PC-3 (cell line): Measurements from ENCODE around the gene DNLZ.
A peak's percentile ranks its signal among the peaks of the same experiment; 100 is the strongest.

Experiments used
- EZH2 ChIP-seq: fragments of 300-600 bp; sonication (generic); IDR thresholded peaks from one replicate; pipeline ENCODE4 v1.6.1; 2017; ENCODE audit warnings: antibody characterized with exemption, mild to moderate bottlenecking, low read length; ENCODE audit not compliant: unreplicated experiment
- EZH2phosphoT487 ChIP-seq: fragments of 300-600 bp; sonication (generic); IDR thresholded peaks from 2 replicates; pipeline ENCODE4 v1.6.1; 2018; ENCODE audit warnings: mild to moderate bottlenecking, antibody characterized with exemption, low read length, borderline replicate concordance
- TF ChIP-seq, protein P1 (sequence below): fragments of 300-600 bp; sonication (generic); conservative IDR thresholded peaks from 2 replicates; pipeline ENCODE4 v1.5.1; 2017; ENCODE audit warnings: antibody characterized with exemption, low read depth, mild to moderate bottlenecking, low read length

DNA sequence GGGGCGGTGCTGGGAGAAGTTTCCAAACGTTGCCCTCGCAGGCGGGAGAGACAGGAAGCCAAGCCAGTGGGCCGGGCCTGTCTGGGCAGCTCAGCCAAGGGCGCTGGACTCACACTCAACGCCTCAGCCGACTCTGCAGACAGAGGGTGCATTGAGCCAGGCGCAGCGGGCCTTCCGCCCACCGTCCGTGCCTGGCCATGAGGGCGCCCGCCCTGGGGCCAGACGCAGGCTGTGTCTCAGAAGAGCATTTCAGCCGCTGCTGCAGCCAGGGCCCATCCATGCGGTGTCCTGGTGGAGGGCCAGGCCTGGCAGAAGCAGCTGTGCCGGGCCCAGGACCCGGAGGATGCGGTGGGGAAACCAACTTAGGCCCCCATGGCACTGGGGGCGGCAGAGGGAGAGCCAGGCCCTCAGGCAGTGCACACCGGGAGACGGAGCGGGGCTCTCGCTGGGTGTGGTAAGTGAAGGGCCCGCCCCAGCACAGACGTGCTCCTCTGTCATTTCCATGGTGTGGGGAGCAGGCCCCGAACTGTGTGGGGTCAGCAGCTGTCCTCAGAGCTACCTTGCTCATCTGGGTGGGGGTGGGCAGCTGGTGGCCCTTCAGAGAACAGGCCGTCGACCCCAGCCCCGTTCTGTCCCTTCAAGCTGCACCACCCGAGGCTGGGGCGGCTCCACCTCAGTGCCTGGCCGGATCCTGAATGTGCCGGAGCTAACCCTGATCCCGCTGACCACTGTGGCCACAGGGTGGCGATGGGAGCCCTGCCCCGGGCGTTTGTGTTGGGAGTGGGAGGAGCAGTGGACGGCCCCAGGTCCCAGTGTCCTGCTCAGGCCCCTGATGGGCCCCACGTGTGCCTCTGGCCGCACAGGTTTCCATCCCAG, 18.0 kb downstream of the DNLZ start:
- TF ChIP-seq, protein P1, sequence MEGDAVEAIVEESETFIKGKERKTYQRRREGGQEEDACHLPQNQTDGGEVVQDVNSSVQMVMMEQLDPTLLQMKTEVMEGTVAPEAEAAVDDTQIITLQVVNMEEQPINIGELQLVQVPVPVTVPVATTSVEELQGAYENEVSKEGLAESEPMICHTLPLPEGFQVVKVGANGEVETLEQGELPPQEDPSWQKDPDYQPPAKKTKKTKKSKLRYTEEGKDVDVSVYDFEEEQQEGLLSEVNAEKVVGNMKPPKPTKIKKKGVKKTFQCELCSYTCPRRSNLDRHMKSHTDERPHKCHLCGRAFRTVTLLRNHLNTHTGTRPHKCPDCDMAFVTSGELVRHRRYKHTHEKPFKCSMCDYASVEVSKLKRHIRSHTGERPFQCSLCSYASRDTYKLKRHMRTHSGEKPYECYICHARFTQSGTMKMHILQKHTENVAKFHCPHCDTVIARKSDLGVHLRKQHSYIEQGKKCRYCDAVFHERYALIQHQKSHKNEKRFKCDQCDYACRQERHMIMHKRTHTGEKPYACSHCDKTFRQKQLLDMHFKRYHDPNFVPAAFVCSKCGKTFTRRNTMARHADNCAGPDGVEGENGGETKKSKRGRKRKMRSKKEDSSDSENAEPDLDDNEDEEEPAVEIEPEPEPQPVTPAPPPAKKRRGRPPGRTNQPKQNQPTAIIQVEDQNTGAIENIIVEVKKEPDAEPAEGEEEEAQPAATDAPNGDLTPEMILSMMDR: peak; percentile 51
- TF ChIP-seq EZH2phosphoT487: no peak
- no peak for TF ChIP-seq EZH2
